IMR-90 (cell line): ENCODE measurements around the gene SETD2. TPM values are rescaled to one million over a fixed set of nuclear protein-coding genes. Genes with fewer than 3 reads are reported as not detected.

Experiments
- ATAC-seq: fragments of 200-7000 bp; cut with Tn5 transposase; 2 replicates; pipeline ENCODE4 v1.9.1; 2020; ENCODE audit warnings: low read depth, mild to moderate bottlenecking, moderate library complexity
- BruUV-seq: library from RNA; stranded (reverse); fragments of 400-500 nt; replicated peaks from 2 replicates; lab custom pipeline; 2021; lab: Mats Ljungman, UMichigan
- CTCF ChIA-PET: fragments of 300-600 bp; formaldehyde crosslinking; extraction: SDS; loops from one replicate; lab custom pipeline; 2021; ENCODE audit warnings: antibody characterized with exemption; lab: Yijun Ruan, JAX
- POLR2A ChIA-PET: fragments of 300-600 bp; sonication (Branson Sonifier 250); formaldehyde crosslinking; loops from one replicate; lab custom pipeline; 2022; ENCODE audit warnings: antibody characterized with exemption; ENCODE audit not compliant: unreplicated experiment; lab: Charles Lee
- DNase-seq: peaks from one replicate; pipeline ENCODE4 v3.0.0; 2013
- H2AFZ ChIP-seq: replicated peaks from 2 replicates; pipeline ENCODE3; 2013; ENCODE audit warnings: low read length, mild to moderate bottlenecking; ENCODE audit not compliant: poor library complexity
- H2AK5ac ChIP-seq: 2 replicates; pipeline ENCODE4 v1.6.1; 2013; ENCODE audit warnings: low read depth, low read length, inconsistent platforms
- H2AK9ac ChIP-seq: replicated peaks from 2 replicates; pipeline ENCODE3; 2013; ENCODE audit warnings: mild to moderate bottlenecking, low read depth, low read length, moderate library complexity; ENCODE audit not compliant: poor library complexity
- H2BK120ac ChIP-seq: 2 replicates; pipeline ENCODE4 v1.6.1; 2013; ENCODE audit warnings: low read depth, low read length, inconsistent platforms
- H2BK15ac ChIP-seq: 3 replicates; pipeline ENCODE4 v1.6.1; 2013; ENCODE audit warnings: low read depth, low read length, inconsistent platforms
- H2BK20ac ChIP-seq: 2 replicates; pipeline ENCODE4 v1.6.1; 2013; ENCODE audit warnings: low read depth, mild to moderate bottlenecking, inconsistent platforms, low read length, moderate library complexity
- H2BK5ac ChIP-seq: 2 replicates; pipeline ENCODE4 v1.6.1; 2013; ENCODE audit warnings: mild to moderate bottlenecking, low read depth, low read length, inconsistent platforms; ENCODE audit not compliant: poor library complexity, severe bottlenecking
- H3K14ac ChIP-seq: replicated peaks from 2 replicates; pipeline ENCODE4 v1.6.1; 2013; ENCODE audit warnings: low read depth, low read length, inconsistent platforms
- H3K18ac ChIP-seq: 2 replicates; pipeline ENCODE4 v1.6.1; 2013; ENCODE audit warnings: low read depth, low read length, control low read depth
- H3K23ac ChIP-seq: 2 replicates; pipeline ENCODE4 v1.6.1; 2013; ENCODE audit warnings: low read depth, low read length, inconsistent platforms
- H3K27ac ChIP-seq: 2 replicates; pipeline ENCODE4 v1.5.1; 2013; ENCODE audit warnings: mild to moderate bottlenecking, control low read depth, low read length; ENCODE audit not compliant: insufficient read depth
- H3K27me3 ChIP-seq: 2 replicates; pipeline ENCODE4 v1.6.1; 2013; ENCODE audit warnings: low read length; ENCODE audit not compliant: control insufficient read depth, insufficient read depth
- H3K36me3 ChIP-seq: 2 replicates; pipeline ENCODE4 v1.6.1; 2013; ENCODE audit warnings: low read length, mixed read lengths; ENCODE audit not compliant: control insufficient read depth, insufficient read depth
- H3K4ac ChIP-seq: 2 replicates; pipeline ENCODE4 v1.6.1; 2013; ENCODE audit warnings: low read depth, low read length, inconsistent platforms
- H3K4me1 ChIP-seq: 2 replicates; pipeline ENCODE4 v1.6.1; 2013; ENCODE audit warnings: low read length, mixed read lengths; ENCODE audit not compliant: control insufficient read depth, insufficient read depth
- H3K4me2 ChIP-seq: 2 replicates; pipeline ENCODE4 v1.6.1; 2013; ENCODE audit warnings: low read depth, mild to moderate bottlenecking, control low read depth, low read length, moderate library complexity
- H3K4me3 ChIP-seq: 2 replicates; pipeline ENCODE4 v1.5.1; 2013; ENCODE audit warnings: low read depth, mild to moderate bottlenecking, control low read depth, low read length, moderate library complexity; ENCODE audit not compliant: insufficient read depth
- H3K56ac ChIP-seq: 2 replicates; pipeline ENCODE4 v1.6.1; 2013; ENCODE audit warnings: low read length, inconsistent platforms; ENCODE audit not compliant: insufficient read depth; ENCODE audit errors: extremely low read depth
- H3K79me1 ChIP-seq, 2 experiments: 2 replicates each; pipeline ENCODE4 v1.6.1; 2013; ENCODE audit warnings: low read length in 2 of 2, inconsistent platforms in 1 of 2, low read depth in 1 of 2
- H3K9ac ChIP-seq: 2 replicates; pipeline ENCODE4 v1.6.1; 2013; ENCODE audit warnings: low read depth, low read length, control low read depth
- H3K9me1 ChIP-seq: 2 replicates; pipeline ENCODE4 v1.6.1; 2013; ENCODE audit warnings: low read length, inconsistent platforms; ENCODE audit not compliant: insufficient read depth
- H3K9me3 ChIP-seq: 2 replicates; pipeline ENCODE4 v1.6.1; 2013; ENCODE audit warnings: low read length; ENCODE audit not compliant: control insufficient read depth, insufficient read depth
- H4K20me1 ChIP-seq: 2 replicates; pipeline ENCODE4 v1.6.1; 2013; ENCODE audit warnings: low read length, inconsistent platforms; ENCODE audit not compliant: insufficient read depth
- H4K5ac ChIP-seq: 2 replicates; pipeline ENCODE4 v1.6.1; 2013; ENCODE audit warnings: mild to moderate bottlenecking, low read depth, low read length, control low read depth
- H4K8ac ChIP-seq, 2 experiments: 2 replicates each; pipeline ENCODE4 v1.6.1; 2013; ENCODE audit warnings: low read depth in 2 of 2, low read length in 2 of 2, control low read depth in 1 of 2, inconsistent platforms in 1 of 2
- H4K91ac ChIP-seq: 2 replicates; pipeline ENCODE4 v1.6.1; 2013; ENCODE audit warnings: low read depth, low read length, inconsistent platforms; ENCODE audit not compliant: insufficient read depth
- BHLHE40 ChIP-seq: fragments of 150-350 bp; IDR thresholded peaks from 2 replicates; pipeline ENCODE4 v1.6.1; 2016; ENCODE audit warnings: mild to moderate bottlenecking, low read depth, low read length
- CEBPB ChIP-seq: IDR thresholded peaks from 2 replicates; pipeline ENCODE4 v1.6.1; 2012; ENCODE audit warnings: low read depth, low read length, improper control_type of control experiment
- CHD1 ChIP-seq: IDR thresholded peaks from 2 replicates; pipeline ENCODE4 v1.6.1; 2012; ENCODE audit warnings: low read depth, low read length, improper control_type of control experiment
- ELK1 ChIP-seq: fragments of 150-350 bp; IDR thresholded peaks from 2 replicates; pipeline ENCODE4 v1.6.1; 2016; ENCODE audit warnings: low read depth, mild to moderate bottlenecking, low read length, moderate library complexity, borderline replicate concordance
- FOS ChIP-seq: fragments of 150-350 bp; IDR thresholded peaks from 2 replicates; pipeline ENCODE4 v1.6.1; 2016; ENCODE audit warnings: low read depth, low read length
- MAFK ChIP-seq: IDR thresholded peaks from 2 replicates; pipeline ENCODE4 v1.6.1; 2012; ENCODE audit warnings: low read depth, low read length, improper control_type of control experiment
- MAZ ChIP-seq: IDR thresholded peaks from 2 replicates; pipeline ENCODE4 v1.6.1; 2012; ENCODE audit warnings: low read depth, mild to moderate bottlenecking, low read length, improper control_type of control experiment, moderate library complexity, borderline replicate concordance
- MXI1 ChIP-seq: IDR thresholded peaks from 2 replicates; pipeline ENCODE4 v1.6.1; 2012; ENCODE audit warnings: low read depth, mild to moderate bottlenecking, low read length, moderate library complexity, borderline replicate concordance
- NFE2L2 ChIP-seq: fragments of 150-350 bp; IDR thresholded peaks from 2 replicates; pipeline ENCODE4 v1.6.1; 2016; ENCODE audit warnings: low read depth, mild to moderate bottlenecking, low read length
- POLR2A ChIP-seq: IDR thresholded peaks from 2 replicates; pipeline ENCODE4 v1.6.1; 2012; ENCODE audit warnings: mild to moderate bottlenecking, low read depth, low read length
- RAD21 ChIP-seq: IDR thresholded peaks from 2 replicates; pipeline ENCODE4 v1.6.1; 2012; ENCODE audit warnings: low read length, improper control_type of control experiment
- RCOR1 ChIP-seq: IDR thresholded peaks from 2 replicates; pipeline ENCODE4 v1.6.1; 2012; ENCODE audit warnings: mild to moderate bottlenecking, low read length, improper control_type of control experiment; ENCODE audit not compliant: insufficient replicate concordance
- SMC3 ChIP-seq: fragments of 150-350 bp; IDR thresholded peaks from 2 replicates; pipeline ENCODE4 v1.6.1; 2016; ENCODE audit warnings: low read depth, mild to moderate bottlenecking, antibody characterized with exemption, low read length, moderate library complexity
- USF2 ChIP-seq: fragments of 150-350 bp; IDR thresholded peaks from 2 replicates; pipeline ENCODE4 v1.6.1; 2017; ENCODE audit warnings: mild to moderate bottlenecking, antibody characterized with exemption, low read length, low read depth
- WGBS, 2 experiments: methylation state at CpG; one replicate each; pipeline versions ENCODE4 v1.1.5 to v1.1.7; 2013; ENCODE audit warnings: missing lambda C conversion rate in 2 of 2; ENCODE audit not compliant: insufficient read length in 1 of 2; ENCODE audit errors: extremely low coverage in 2 of 2; 5-methylcytosine and 5-hydroxymethylcytosine counted together
- dilution Hi-C: fragments of 300-500 bp; cut with HindIII; formaldehyde crosslinking; loops from one replicate; pipeline ENCODE4 v1.14.3; 2018; ENCODE audit warnings: low sequenced_read_pairs; ENCODE audit not compliant: unreplicated experiment
- in situ Hi-C: fragments of 300-500 bp; cut with MboI; formaldehyde crosslinking; loops from 3 replicates; pipeline ENCODE4 v1.14.3; 2019; ENCODE audit warnings: low sequenced_read_pairs, inconsistent platforms, mixed read lengths
- intact Hi-C: fragments of 100-400 bp; cut with micrococcal nuclease; formaldehyde crosslinking; loops from 2 replicates; pipeline ENCODE4 v1.10.0; 2022
- polyA plus RNA-seq, 3 experiments: library from polyadenylated mRNA; depleted of rRNA; stranded (reverse); fragments of >200 nt; gene quantifications; 2 replicates each; pipeline ENCODE4 v1.2.3, GENCODE V29; 2012; ENCODE audit warnings: low replicate concordance in 1 of 3
- total RNA-seq: library from RNA; depleted of rRNA; stranded (reverse); fragments of >200 nt; gene quantifications from 2 replicates; pipeline ENCODE4 v1.2.3, GENCODE V29; 2012

SETD2 gene
- total and polyA plus RNA-seq, 2 of the 4 experiments (the other 2 are of a cell fraction) = 18.3 to 20.1 TPM

GRCh38 chr3:47210863-47211405 lies 47.0 kb upstream of the SETD2 start:
- no peak overlapping the region for H2BK15ac ChIP-seq
- H3K4me1 ChIP-seq = no peaks in the 10 kb centered on the region
- H3K4me3 ChIP-seq = no peak overlapping the region
- no peak overlapping the region for H3K18ac ChIP-seq
- intact Hi-C loops = no loop called here
- no peak overlapping the region for H2AFZ ChIP-seq
- no peak overlapping the region for H4K5ac ChIP-seq
- H3K4ac ChIP-seq = no peak overlapping the region
- H2BK5ac ChIP-seq = no peak overlapping the region
- H4K91ac ChIP-seq = no peak overlapping the region
- no peak overlapping the region for H2AK5ac ChIP-seq
- CTCF ChIA-PET = no interaction called here
- no peak overlapping the region for H2BK20ac ChIP-seq
- no peak overlapping the region for H3K27ac ChIP-seq
- H3K27me3 ChIP-seq = no peaks in the 10 kb centered on the region
- WGBS, 2 experiments = 100% methylated on average over 1 of the region's 3 CpGs; no CpG with 5 or more reads in 1 of the 2 experiments
- H3K36me3 ChIP-seq = no peaks in the 10 kb centered on the region; the same call in 1 of the 2 replicates
- no peaks in the 10 kb centered on the region for H3K9me3 ChIP-seq
- dilution Hi-C loops = no loop called here
- H3K14ac ChIP-seq = no peak overlapping the region
- DNase-seq = no peak
- POLR2A ChIA-PET = no interaction called here
- 0 out of 4 replicates have a peak, but pooled peaks cover 0 to 3% of the 10 kb centered on the region in 2 experiments for H3K79me1 ChIP-seq
- no peak overlapping the region for H2AK9ac ChIP-seq
- no peak for ATAC-seq
- no TSS peak for BruUV-seq
- in situ Hi-C loops = no loop called here
- H2BK120ac ChIP-seq = no peak overlapping the region
- no peak overlapping the region for H3K56ac ChIP-seq
- TF ChIP-seq RAD21 (no peak), MAFK (no peak), MAZ (no peak), BHLHE40 (no peak), FOS (no peak), SMC3 (no peak), CEBPB (no peak), MXI1 (no peak), POLR2A (no peak), RCOR1 (no peak), ELK1 (no peak), USF2 (no peak), CHD1 (no peak), NFE2L2 (no peak)
- H4K20me1 ChIP-seq = no peaks in the 10 kb centered on the region
- no peak overlapping the region for H4K8ac ChIP-seq
- H3K23ac ChIP-seq = no peak overlapping the region
- H3K4me2 ChIP-seq = no peak overlapping the region
- H3K9me1 ChIP-seq = no peaks in the 10 kb centered on the region
- no peak overlapping the region for H3K9ac ChIP-seq
